COLO829 (cell line): ENCODE results near the gene ZNF785.
"Not testable (repeated sequence)": the region's sequence is repeated elsewhere in the genome, so short reads cannot be mapped to it uniquely, and the experiment has no call there.

Experiments
- DNase-seq: peaks from one replicate; pipeline ENCODE4 v3.0.0; 2012; ENCODE audit warnings: low spot score

Gene ZNF785

GRCh38 chr16:30585400-30586191 lies at the start of gene ZNF785:
Gene ZNF785 (minus strand): TSS chr16:30585697. CDS start chr16:30585611, 86 bp downstream.
- peak; percentile 96 for DNase-seq

GRCh38 chr16:30633526-30633925 lies 48.0 kb upstream of the ZNF785 start:
- DNase-seq = no peak

GRCh38 chr16:30632454-30632853 lies 47.0 kb upstream of the ZNF785 start:
- not testable (repeated sequence) for DNase-seq

- peak; percentile 69 for DNase-seq
Observed at GRCh38 chr16:30628628-30629540, 43.4 kb upstream of the ZNF785 start.

- DNase-seq = no peak
Observed at GRCh38 chr16:30626236-30626635, 40.7 kb upstream of the ZNF785 start.

GRCh38 chr16:30623536-30624283 lies 38.2 kb upstream of the ZNF785 start:
- DNase-seq = no peak

GRCh38 chr16:30622455-30623032 lies 37.0 kb upstream of the ZNF785 start:
- DNase-seq = no peak

GRCh38 chr16:30621765-30622164 lies 36.3 kb upstream of the ZNF785 start:
- no peak for DNase-seq

GRCh38 chr16:30620169-30620568 lies 34.7 kb upstream of the ZNF785 start:
- DNase-seq = no peak

- DNase-seq = no peak
Observed at GRCh38 chr16:30619638-30620037, 34.1 kb upstream of the ZNF785 start.

GRCh38 chr16:30619202-30619601 lies 33.7 kb upstream of the ZNF785 start:
- DNase-seq = no peak

GRCh38 chr16:30615358-30616091 lies 30.0 kb upstream of the ZNF785 start:
- DNase-seq = no peak

GRCh38 chr16:30609926-30610839 lies 24.7 kb upstream of the ZNF785 start, which contains the start of gene ZNF689:
Gene ZNF689 (minus strand): TSS chr16:30610389. CDS start chr16:30610041, 348 bp downstream.
- peak; percentile 99 for DNase-seq

- peak; percentile 38 for DNase-seq
Observed at GRCh38 chr16:30609002-30609925, 23.8 kb upstream of the ZNF785 start.

GRCh38 chr16:30606004-30606403 lies 20.5 kb upstream of the ZNF785 start:
- no peak for DNase-seq

- no peak for DNase-seq
Observed at GRCh38 chr16:30605158-30605557, 19.7 kb upstream of the ZNF785 start.

GRCh38 chr16:30604316-30604947 lies 18.9 kb upstream of the ZNF785 start:
- DNase-seq = no peak

- no peak for DNase-seq
Observed at GRCh38 chr16:30603945-30604315, 18.4 kb upstream of the ZNF785 start.
